Stomach (tissue), 4 donors: Measurements from ENCODE around the gene RELL2.

Source experiments
- CTCF ChIP-seq, 7 experiments: fragments of 450-650 bp in 4 of 7; fragments of 200-600 bp in 3 of 7; sonication (generic) in 3 of 7; IDR thresholded peaks; one replicate each; pipeline ENCODE4 v1.5.1; 2016 to 2019; ENCODE audit warnings: antibody characterized with exemption in 7 of 7, control low read depth in 2 of 7, mild to moderate bottlenecking in 1 of 7
- POLR2A ChIP-seq, 4 donors: fragments of 450-650 bp; IDR thresholded peaks; one replicate each; pipeline ENCODE4 v1.6.1; 2016; ENCODE audit warnings: antibody characterized with exemption in 4 of 4, control low read depth in 2 of 4, mild to moderate bottlenecking in 1 of 4, moderate library complexity in 1 of 4

GRCh38 chr5:141651728-141652105 is 14.9 kb downstream of the RELL2 start:
- TF ChIP-seq POLR2A (IDR thresholded peaks at IDR 0.05) (no peak), CTCF (IDR thresholded peaks at IDR 0.05) (no peak)
